ENCODE measurements around the gene DIAPH3.

Gene DIAPH3

DNA sequence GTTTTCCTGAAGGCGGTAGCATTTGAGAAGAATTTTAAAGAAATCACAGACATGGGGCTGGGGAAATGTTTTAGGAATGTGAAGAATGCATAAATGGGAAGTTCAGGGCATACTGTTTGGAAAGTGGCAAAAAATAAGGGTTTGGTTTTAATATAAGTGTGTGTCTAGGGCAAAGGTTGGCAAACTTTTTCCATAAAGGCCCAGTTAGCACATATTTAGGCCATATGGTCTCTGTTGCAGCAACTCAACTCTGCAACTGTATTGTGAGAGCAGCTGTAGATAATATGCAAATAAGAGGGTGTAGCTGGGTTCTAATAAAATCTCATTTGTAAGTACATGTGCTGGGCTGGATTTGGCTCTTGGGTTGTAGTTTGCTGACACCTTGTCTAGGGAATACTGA lies 521.9 kb downstream of the DIAPH3 start:
- H3K18ac ChIP-seq (ENCODE audit: low read depth in 1 of 2, low read length in 2 of 2) = no peak overlapping the region
- no peak overlapping the region for H2AFZ ChIP-seq (ENCODE audit: low read depth, low read length)
- no peaks in the 10 kb centered on the region for H3K79me1 ChIP-seq (replicated peaks; ENCODE audit: low read length, poor library complexity, severe bottlenecking)
- H3K27ac ChIP-seq (ENCODE audit: low read length, poor library complexity, severe bottlenecking) = peak overlapping the region; percentile 13
- H2BK12ac ChIP-seq (ENCODE audit: low read length in 2 of 2) = no peak overlapping the region
- H3K9me3 ChIP-seq (ENCODE audit: control insufficient read depth, low read length) = peaks cover 3% of the 10 kb centered on the region
- H3K4me2 ChIP-seq (ENCODE audit: low read length, poor library complexity, severe bottlenecking) = no peak overlapping the region
- no peaks in the 10 kb centered on the region for H3K36me3 ChIP-seq (ENCODE audit: control insufficient read depth in 1 of 2, insufficient read depth in 2 of 2, low read depth in 1 of 2, low read length in 2 of 2)
- H4K8ac ChIP-seq (ENCODE audit: low read length) = no peak overlapping the region
- 63% methylated on average over 1 of the region's 1 CpG for WGBS
- no peak overlapping the region for H2BK5ac ChIP-seq (ENCODE audit: low read depth, low read length, poor library complexity, severe bottlenecking)
- DNase-seq = no peak
- peaks cover 12% of the 10 kb centered on the region for H3K4me1 ChIP-seq (ENCODE audit: control insufficient read depth, insufficient read depth, low read depth, low read length)
- H2AK5ac ChIP-seq (ENCODE audit: low read length, severe bottlenecking) = peak overlapping the region; percentile 49
- H3K4me3 ChIP-seq (ENCODE audit: insufficient read depth in 1 of 2, low read depth in 1 of 2, low read length in 2 of 2) = no peak overlapping the region
- H3K4ac ChIP-seq (ENCODE audit: low read depth in 1 of 2, low read length in 2 of 2) = no peak overlapping the region
- no peak overlapping the region for H2BK15ac ChIP-seq (ENCODE audit: low read depth, poor library complexity, severe bottlenecking)
- H3K9ac ChIP-seq (ENCODE audit: low read length) = no peak overlapping the region
- no peak overlapping the region for H3K23ac ChIP-seq (ENCODE audit: low read length in 2 of 2)
- H4K91ac ChIP-seq (ENCODE audit: low read length) = no peak overlapping the region
- no peak overlapping the region for H2BK120ac ChIP-seq (ENCODE audit: low read depth, low read length)
- no peak overlapping the region for H3K14ac ChIP-seq (ENCODE audit: low read length in 2 of 2)
- peaks cover 5 to 19% of the 10 kb centered on the region in 2 experiments for H3K27me3 ChIP-seq (ENCODE audit: control insufficient read depth in 1 of 2, insufficient read depth in 1 of 2, low read length in 2 of 2)

DNA sequence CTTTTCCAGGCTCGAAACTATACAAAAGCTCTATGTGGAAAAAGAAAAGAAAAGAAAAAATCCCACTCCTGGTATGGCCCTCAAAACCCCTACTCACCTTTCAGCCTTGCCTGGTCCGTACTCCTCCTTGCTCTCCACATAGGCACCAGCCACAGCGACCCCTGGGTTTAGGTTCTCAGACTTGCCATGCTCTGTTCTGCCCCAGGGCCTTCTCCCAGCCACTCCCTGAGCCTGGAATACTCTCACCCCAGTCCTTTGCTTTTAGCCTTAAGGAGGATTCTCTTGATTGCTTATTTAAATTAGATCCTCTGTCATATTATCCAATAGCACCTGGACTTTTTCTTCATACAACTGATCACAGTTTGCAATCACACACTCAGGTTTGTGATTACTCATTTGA lies 522.5 kb downstream of the DIAPH3 start:
- H3K9ac ChIP-seq (ENCODE audit: low read length) = no peak overlapping the region
- peaks cover 9% of the 10 kb centered on the region for H3K4me1 ChIP-seq (ENCODE audit: control insufficient read depth, insufficient read depth, low read depth, low read length)
- peaks cover 3% of the 10 kb centered on the region for H3K9me3 ChIP-seq (ENCODE audit: control insufficient read depth, low read length)
- no peak overlapping the region for H4K8ac ChIP-seq (ENCODE audit: low read length)
- no peak overlapping the region for H3K27ac ChIP-seq (ENCODE audit: low read length, poor library complexity, severe bottlenecking)
- no peak overlapping the region for H3K4me2 ChIP-seq (ENCODE audit: low read length, poor library complexity, severe bottlenecking)
- no peak overlapping the region for H2BK5ac ChIP-seq (ENCODE audit: low read depth, low read length, poor library complexity, severe bottlenecking)
- H3K14ac ChIP-seq (ENCODE audit: low read length in 2 of 2) = no peak overlapping the region
- H3K36me3 ChIP-seq (ENCODE audit: control insufficient read depth in 1 of 2, insufficient read depth in 2 of 2, low read depth in 1 of 2, low read length in 2 of 2) = no peaks in the 10 kb centered on the region
- H3K23ac ChIP-seq (ENCODE audit: low read length in 2 of 2) = no peak overlapping the region
- peak overlapping the region; percentile 6 for H2AK5ac ChIP-seq (ENCODE audit: low read length, severe bottlenecking)
- H3K18ac ChIP-seq (ENCODE audit: low read depth in 1 of 2, low read length in 2 of 2) = no peak overlapping the region
- no peak overlapping the region for H2BK15ac ChIP-seq (ENCODE audit: low read depth, poor library complexity, severe bottlenecking)
- no peak for DNase-seq
- no peaks in the 10 kb centered on the region for H3K79me1 ChIP-seq (replicated peaks; ENCODE audit: low read length, poor library complexity, severe bottlenecking)
- no peak overlapping the region for H2AFZ ChIP-seq (ENCODE audit: low read depth, low read length)
- peaks cover 6 to 21% of the 10 kb centered on the region in 2 experiments for H3K27me3 ChIP-seq (ENCODE audit: control insufficient read depth in 1 of 2, insufficient read depth in 1 of 2, low read length in 2 of 2)
- H2BK120ac ChIP-seq (ENCODE audit: low read depth, low read length) = no peak overlapping the region
- no peak overlapping the region for H3K4ac ChIP-seq (ENCODE audit: low read depth in 1 of 2, low read length in 2 of 2)
- WGBS = 63% methylated on average over 3 of the region's 3 CpGs
- no peak overlapping the region for H4K91ac ChIP-seq (ENCODE audit: low read length)
- no peak overlapping the region for H2BK12ac ChIP-seq (ENCODE audit: low read length in 2 of 2)
- H3K4me3 ChIP-seq (ENCODE audit: insufficient read depth in 1 of 2, low read depth in 1 of 2, low read length in 2 of 2) = no peak overlapping the region

DNA sequence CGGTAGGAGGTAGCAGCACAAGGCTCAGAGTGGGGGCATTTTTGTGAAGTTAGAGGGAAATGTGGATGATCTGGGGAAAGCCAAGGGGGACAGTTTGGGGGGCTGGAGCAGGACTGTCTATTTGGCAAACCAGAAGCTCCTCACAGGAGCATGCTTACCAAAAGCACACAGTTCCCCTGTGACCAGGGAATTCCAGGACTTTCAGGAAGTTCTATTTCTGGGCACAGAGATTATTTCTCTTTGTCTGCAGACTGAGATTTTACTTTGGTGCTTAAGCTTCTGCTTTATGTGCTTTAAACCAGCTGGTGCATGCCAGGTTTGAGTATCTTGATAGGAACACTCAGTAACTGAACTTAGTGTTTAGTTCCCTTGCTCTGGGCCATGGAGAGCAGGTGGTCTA lies 525.3 kb downstream of the DIAPH3 start:
- H3K79me1 ChIP-seq (replicated peaks; ENCODE audit: low read length, poor library complexity, severe bottlenecking) = no peaks in the 10 kb centered on the region
- WGBS = no CpG with 5 or more reads among the region's 1 CpG
- H2BK12ac ChIP-seq (ENCODE audit: low read length in 2 of 2) = no peak overlapping the region
- no peak overlapping the region for H2BK5ac ChIP-seq (ENCODE audit: low read depth, low read length, poor library complexity, severe bottlenecking)
- peak overlapping the region; percentile 14 for H2BK15ac ChIP-seq (ENCODE audit: low read depth, poor library complexity, severe bottlenecking)
- H3K4me1 ChIP-seq (ENCODE audit: control insufficient read depth, insufficient read depth, low read depth, low read length) = peaks cover 2% of the 10 kb centered on the region
- H3K23ac ChIP-seq (ENCODE audit: low read length in 2 of 2) = no peak overlapping the region
- no peak overlapping the region for H3K14ac ChIP-seq (ENCODE audit: low read length in 2 of 2)
- H4K91ac ChIP-seq (ENCODE audit: low read length) = no peak overlapping the region
- no peak overlapping the region for H3K4me2 ChIP-seq (ENCODE audit: low read length, poor library complexity, severe bottlenecking)
- DNase-seq = no peak
- H4K8ac ChIP-seq (ENCODE audit: low read length) = no peak overlapping the region
- H3K27me3 ChIP-seq (ENCODE audit: control insufficient read depth in 1 of 2, insufficient read depth in 1 of 2, low read length in 2 of 2) = peaks cover 6 to 17% of the 10 kb centered on the region in 2 experiments
- no peak overlapping the region for H2BK120ac ChIP-seq (ENCODE audit: low read depth, low read length)
- H3K36me3 ChIP-seq (ENCODE audit: control insufficient read depth in 1 of 2, insufficient read depth in 2 of 2, low read depth in 1 of 2, low read length in 2 of 2) = no peaks in the 10 kb centered on the region
- H3K27ac ChIP-seq (ENCODE audit: low read length, poor library complexity, severe bottlenecking) = no peak overlapping the region
- H3K9ac ChIP-seq (ENCODE audit: low read length) = no peak overlapping the region
- no peak overlapping the region for H3K18ac ChIP-seq (ENCODE audit: low read depth in 1 of 2, low read length in 2 of 2)
- no peak overlapping the region for H3K4ac ChIP-seq (ENCODE audit: low read depth in 1 of 2, low read length in 2 of 2)
- H2AK5ac ChIP-seq (ENCODE audit: low read length, severe bottlenecking) = no peak overlapping the region
- H2AFZ ChIP-seq (ENCODE audit: low read depth, low read length) = no peak overlapping the region
- peaks cover 3% of the 10 kb centered on the region for H3K9me3 ChIP-seq (ENCODE audit: control insufficient read depth, low read length)
- no peak overlapping the region for H3K4me3 ChIP-seq (ENCODE audit: insufficient read depth in 1 of 2, low read depth in 1 of 2, low read length in 2 of 2)

DNA sequence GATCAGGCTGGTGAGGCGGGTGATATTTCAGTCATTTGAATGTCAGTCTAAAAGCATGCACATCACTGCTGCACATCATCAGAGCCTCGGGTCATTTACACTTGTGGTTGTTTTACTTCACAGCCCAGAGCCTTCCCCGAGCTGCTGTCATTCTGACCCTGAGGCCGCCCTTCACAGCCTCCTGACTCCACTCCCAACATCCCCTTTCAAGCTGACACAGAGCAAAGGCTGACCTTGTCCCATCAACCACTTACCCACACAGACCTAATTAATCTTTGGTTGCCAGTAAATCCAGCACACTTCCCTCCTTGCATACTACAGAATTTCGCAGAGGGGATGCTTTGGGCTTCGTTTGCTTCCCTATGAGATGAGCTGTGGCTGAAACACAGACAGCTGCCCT lies 528.1 kb downstream of the DIAPH3 start:
- Histone ChIP-seq H2AK5ac (ENCODE audit: low read length, severe bottlenecking) (no peak overlapping the region), H3K27me3 (ENCODE audit: control insufficient read depth in 1 of 2, insufficient read depth in 1 of 2, low read length in 2 of 2) (peaks cover 6 to 14% of the 10 kb centered on the region in 2 experiments), H3K4me3 (ENCODE audit: insufficient read depth in 1 of 2, low read depth in 1 of 2, low read length in 2 of 2) (no peak overlapping the region), H3K9ac (ENCODE audit: low read length) (no peak overlapping the region), H2AFZ (ENCODE audit: low read depth, low read length) (no peak overlapping the region), H3K14ac (ENCODE audit: low read length in 2 of 2) (no peak overlapping the region), H3K9me3 (ENCODE audit: control insufficient read depth, low read length) (peaks cover 3% of the 10 kb centered on the region), H2BK15ac (ENCODE audit: low read depth, poor library complexity, severe bottlenecking) (no peak overlapping the region), H3K4ac (ENCODE audit: low read depth in 1 of 2, low read length in 2 of 2) (no peak overlapping the region), H3K18ac (ENCODE audit: low read depth in 1 of 2, low read length in 2 of 2) (no peak overlapping the region), H2BK120ac (ENCODE audit: low read depth, low read length) (no peak overlapping the region), H3K4me1 (ENCODE audit: control insufficient read depth, insufficient read depth, low read depth, low read length) (no peaks in the 10 kb centered on the region), H3K79me1 (replicated peaks; ENCODE audit: low read length, poor library complexity, severe bottlenecking) (no peaks in the 10 kb centered on the region), H3K36me3 (ENCODE audit: control insufficient read depth in 1 of 2, insufficient read depth in 2 of 2, low read depth in 1 of 2, low read length in 2 of 2) (no peaks in the 10 kb centered on the region), H2BK5ac (ENCODE audit: low read depth, low read length, poor library complexity, severe bottlenecking) (no peak overlapping the region), H3K27ac (ENCODE audit: low read length, poor library complexity, severe bottlenecking) (no peak overlapping the region), H4K8ac (ENCODE audit: low read length) (no peak overlapping the region), H2BK12ac (ENCODE audit: low read length in 2 of 2) (no peak overlapping the region), H3K4me2 (ENCODE audit: low read length, poor library complexity, severe bottlenecking) (no peak overlapping the region), H4K91ac (ENCODE audit: low read length) (no peak overlapping the region), H3K23ac (ENCODE audit: low read length in 2 of 2) (no peak overlapping the region)
- 66% methylated on average over 6 of the region's 6 CpGs for WGBS
- no peak for DNase-seq

Measured in mesenchymal stem cell (in vitro differentiated cells and primary cell).